Dermis blood vessel endothelial cell (primary cell): ENCODE measurements around the gene SRC. TPM values are rescaled to one million over a fixed set of nuclear protein-coding genes. Genes with fewer than 3 reads are reported as not detected.

Experiments used
- DNase-seq: peaks from one replicate; pipeline ENCODE4 v3.0.0; 2010
- total RNA-seq: library from RNA; depleted of rRNA; stranded (reverse); fragments of >200 nt; gene quantifications from 2 replicates; pipeline ENCODE4 v1.2.3, GENCODE V29; 2014

Gene SRC
- total RNA-seq, 1 donor from 2014 or later = 1.5 TPM

GRCh38 chr20:37431786-37432185, 85.8 kb downstream of the SRC start:
- no peak for DNase-seq

GRCh38 chr20:37432606-37433005, 86.7 kb downstream of the SRC start:
- DNase-seq = no peak

GRCh38 chr20:37435607-37436006, 89.7 kb downstream of the SRC start:
- DNase-seq = no peak

GRCh38 chr20:37436527-37437186, 90.7 kb downstream of the SRC start:
- no peak for DNase-seq

GRCh38 chr20:37437676-37438075, 91.7 kb downstream of the SRC start:
- DNase-seq = no peak

- DNase-seq = no peak
Measured at GRCh38 chr20:37438464-37439222, 92.7 kb downstream of the SRC start.

GRCh38 chr20:37439223-37439933, 93.4 kb downstream of the SRC start:
- no peak for DNase-seq

GRCh38 chr20:37441023-37441422, 95.1 kb downstream of the SRC start:
- DNase-seq = no peak

GRCh38 chr20:37442547-37442946, 96.6 kb downstream of the SRC start:
- no peak for DNase-seq

GRCh38 chr20:37442986-37443385, 97.0 kb downstream of the SRC start:
- DNase-seq = no peak

- no peak for DNase-seq
Measured at GRCh38 chr20:37443596-37443995, 97.7 kb downstream of the SRC start.

GRCh38 chr20:37445041-37445440, 99.1 kb downstream of the SRC start:
- DNase-seq = no peak

- no peak for DNase-seq
Measured at GRCh38 chr20:37446286-37447032, 100.5 kb downstream of the SRC start.

GRCh38 chr20:37447688-37448087, 101.7 kb downstream of the SRC start:
- DNase-seq = no peak

- DNase-seq = no peak
Measured at GRCh38 chr20:37449276-37449675, 103.3 kb downstream of the SRC start.

GRCh38 chr20:37450344-37450743, 104.4 kb downstream of the SRC start:
- DNase-seq = no peak

- DNase-seq = no peak
Measured at GRCh38 chr20:37451616-37452015, 105.7 kb downstream of the SRC start.

- no peak for DNase-seq
Measured at GRCh38 chr20:37452236-37452635, 106.3 kb downstream of the SRC start.

- DNase-seq = no peak
Measured at GRCh38 chr20:37453288-37453687, 107.3 kb downstream of the SRC start.

GRCh38 chr20:37453836-37454235, 107.9 kb downstream of the SRC start:
- DNase-seq = no peak

- DNase-seq = no peak
Measured at GRCh38 chr20:37454636-37455385, 108.9 kb downstream of the SRC start.
